ENCODE results near the gene ATP1A3. TPM values are rescaled to one million over a fixed set of nuclear protein-coding genes. Genes with fewer than 3 reads are reported as not detected.

Gene ATP1A3
- total and polyA plus RNA-seq, 4 donors, result 0.09 to 0.40 (median 0.13) TPM

- Histone ChIP-seq H3K27ac (ENCODE audit: low read depth in 1 of 2, low read length in 1 of 2) (no peak overlapping the region), H3K4me1 (ENCODE audit: control insufficient read depth in 5 of 5, insufficient read depth in 5 of 5, low read length in 5 of 5) (peaks cover 0 to 3% (median 0%) of the 10 kb centered on the region in 5 donors), H3K36me3 (ENCODE audit: control insufficient read depth in 4 of 4, insufficient read depth in 4 of 4, low read length in 4 of 4) (no peaks in the 10 kb centered on the region), H3K4me3 (no peak overlapping the region), H3K9me3 (ENCODE audit: control insufficient read depth in 4 of 4, insufficient read depth in 3 of 4, low read length in 3 of 4) (peaks cover 0 to 17% (median 0%) of the 10 kb centered on the region in 4 donors), H3K9ac (ENCODE audit: insufficient read depth in 1 of 2, low read length in 2 of 2) (no peak overlapping the region), H3K27me3 (ENCODE audit: control insufficient read depth in 3 of 3, insufficient read depth in 3 of 3, low read length in 2 of 3) (peaks cover 5 to 95% (median 76%) of the 10 kb centered on the region in 3 donors)
- DNase-seq (no peak), ATAC-seq (ENCODE audit: insufficient read depth, low FRiP score) (no peak)
- TF ChIP-seq CTCF (IDR thresholded peaks at IDR 0.05; ENCODE audit: control extremely low read depth, extremely low read depth), result no peak
- WGBS, 2 donors, result 81 to 83% methylated on average over 6 of the region's 6 CpGs
Observed at GRCh38 chr19:41918095-41918494, 75.9 kb downstream of the ATP1A3 start.

GRCh38 chr19:41917676-41918075 is 76.4 kb downstream of the ATP1A3 start:
- no peak for ATAC-seq (ENCODE audit: insufficient read depth, low FRiP score)
- WGBS, 2 donors, result 62 to 63% methylated on average over 12 of the region's 12 CpGs
- Histone ChIP-seq H3K27ac (ENCODE audit: low read depth in 1 of 2, low read length in 1 of 2) (no peak overlapping the region), H3K4me1 (ENCODE audit: control insufficient read depth in 5 of 5, insufficient read depth in 5 of 5, low read length in 5 of 5) (peaks cover 0 to 3% (median 0%) of the 10 kb centered on the region in 5 donors), H3K9me3 (ENCODE audit: control insufficient read depth in 4 of 4, insufficient read depth in 3 of 4, low read length in 3 of 4) (peaks cover 0 to 15% (median 0%) of the 10 kb centered on the region in 4 donors), H3K36me3 (ENCODE audit: control insufficient read depth in 4 of 4, insufficient read depth in 4 of 4, low read length in 4 of 4) (no peaks in the 10 kb centered on the region), H3K27me3 (ENCODE audit: control insufficient read depth in 3 of 3, insufficient read depth in 3 of 3, low read length in 2 of 3) (peaks cover under 1 to 94% (median 71%) of the 10 kb centered on the region in 3 donors), H3K4me3 (no peak overlapping the region), H3K9ac (ENCODE audit: insufficient read depth in 1 of 2, low read length in 2 of 2) (no peak overlapping the region)
- TF ChIP-seq CTCF (IDR thresholded peaks at IDR 0.05; ENCODE audit: control extremely low read depth, extremely low read depth), result no peak
- DNase-seq, result no peak

Other genes starting within 250 kb of the ATP1A3 start
- 100 to 1,000 TPM in 1 of 2 donors, 1 to 10 TPM in 1; 5.2 to 280 TPM for gene CEACAM6, start 238.7 kb downstream of the ATP1A3 start, total RNA-seq
- 100 to 1,000 TPM; 101 to 185 TPM for gene CEACAM6, start 238.7 kb downstream of the ATP1A3 start, polyA plus RNA-seq
- gene CEACAM3, start 197.6 kb downstream of the ATP1A3 start, total RNA-seq, result 1 to 10 TPM; 3.1 to 4.3 TPM
- gene CEACAM3, start 197.6 kb downstream of the ATP1A3 start, polyA plus RNA-seq, result 10 to 100 TPM in 1 of 2 donors, 1 to 10 TPM in 1; 1.2 to 21.9 TPM
- not detected for gene LYPD4, start 149.5 kb downstream of the ATP1A3 start, total RNA-seq
- not detected for gene LYPD4, start 149.5 kb downstream of the ATP1A3 start, polyA plus RNA-seq
- gene DMRTC2, start 149.2 kb downstream of the ATP1A3 start, total RNA-seq, result not detected
- gene DMRTC2, start 149.2 kb downstream of the ATP1A3 start, polyA plus RNA-seq, result under 1 TPM in 1 of 2 donors, not detected in 1; 0.03 TPM
- 1,000 to 10,000 TPM; 1,039 to 1,726 TPM for gene RPS19, start 134.0 kb downstream of the ATP1A3 start, total RNA-seq
- 1,000 to 10,000 TPM; 1,953 to 4,419 TPM for gene RPS19, start 134.0 kb downstream of the ATP1A3 start, polyA plus RNA-seq
- 10 to 100 TPM in 1 of 2 donors, 1 to 10 TPM in 1; 2.6 to 14.8 TPM for gene CD79A, start 117.0 kb downstream of the ATP1A3 start, total RNA-seq
- 1 to 10 TPM; 1.4 to 9.2 TPM for gene CD79A, start 117.0 kb downstream of the ATP1A3 start, polyA plus RNA-seq
- gene ARHGEF1, start 111.0 kb downstream of the ATP1A3 start, total RNA-seq, result 100 to 1,000 TPM in 1 of 2 donors, 10 to 100 TPM in 1; 55.4 to 231 TPM
- gene ARHGEF1, start 111.0 kb downstream of the ATP1A3 start, polyA plus RNA-seq, result 100 to 1,000 TPM; 138 to 215 TPM
- gene ERFL, start 65.8 kb downstream of the ATP1A3 start, total RNA-seq, result under 1 TPM in 1 of 2 donors, not detected in 1; 0.67 TPM
- under 1 TPM; 0.16 to 0.37 TPM for gene ERFL, start 65.8 kb downstream of the ATP1A3 start, polyA plus RNA-seq
- gene RABAC1, start 34.9 kb downstream of the ATP1A3 start, total RNA-seq, result 100 to 1,000 TPM in 1 of 2 donors, 10 to 100 TPM in 1; 87.9 to 284 TPM
- gene RABAC1, start 34.9 kb downstream of the ATP1A3 start, polyA plus RNA-seq, result 100 to 1,000 TPM; 242 to 291 TPM
- gene GRIK5, start 76.0 kb upstream of the ATP1A3 start, total RNA-seq, result 1 to 10 TPM in 1 of 2 donors, under 1 TPM in 1; 0.83 to 1.6 TPM
- under 1 TPM; 0.26 TPM for gene GRIK5, start 76.0 kb upstream of the ATP1A3 start, polyA plus RNA-seq
- 10 to 100 TPM; 11.5 to 13.7 TPM for gene ZNF574, start 81.9 kb upstream of the ATP1A3 start, total RNA-seq
- 1 to 10 TPM; 6.8 to 8.6 TPM for gene ZNF574, start 81.9 kb upstream of the ATP1A3 start, polyA plus RNA-seq
- gene POU2F2, start 138.2 kb upstream of the ATP1A3 start, total RNA-seq, result 1 to 10 TPM; 3.2 to 7.6 TPM
- gene POU2F2, start 138.2 kb upstream of the ATP1A3 start, polyA plus RNA-seq, result 10 to 100 TPM in 1 of 2 donors, 1 to 10 TPM in 1; 1.9 to 11.9 TPM
- 10 to 100 TPM; 34.1 to 39.4 TPM for gene DEDD2, start 223.4 kb upstream of the ATP1A3 start, total RNA-seq
- gene DEDD2, start 223.4 kb upstream of the ATP1A3 start, polyA plus RNA-seq, result 10 to 100 TPM; 31.4 to 60.8 TPM
- 10 to 100 TPM in 1 of 2 donors, 1 to 10 TPM in 1; 5.3 to 14.4 TPM for gene ZNF526, start 226.1 kb upstream of the ATP1A3 start, total RNA-seq
- 1 to 10 TPM; 4.6 to 5.5 TPM for gene ZNF526, start 226.1 kb upstream of the ATP1A3 start, polyA plus RNA-seq
- gene GSK3A, start 248.4 kb upstream of the ATP1A3 start, total RNA-seq, result 10 to 100 TPM; 23.7 to 38.8 TPM
- 10 to 100 TPM; 53.7 to 54.2 TPM for gene GSK3A, start 248.4 kb upstream of the ATP1A3 start, polyA plus RNA-seq

Measured in lung (tissue), 12 donors.